Measurements from ENCODE around the gene TARS2. TPM values are rescaled to one million over a fixed set of nuclear protein-coding genes. Genes with fewer than 3 reads are reported as not detected.

The TARS2 gene
- total RNA-seq, 1 experiment from 2014 or later = 30.4 TPM

- peak; percentile 88 for DNase-seq (ENCODE audit: low read depth)
These were observed 21.0 kb downstream of the TARS2 start, which contains the start of gene ECM1 for GRCh38 chr1:150507912-150508864. Gene ECM1 (plus strand): TSS chr1:150508109. CDS start chr1:150508210, 101 bp downstream.

GRCh38 chr1:150508982-150509381 is 21.8 kb downstream of the TARS2 start:
- no peak for DNase-seq (ENCODE audit: low read depth)

DNA sequence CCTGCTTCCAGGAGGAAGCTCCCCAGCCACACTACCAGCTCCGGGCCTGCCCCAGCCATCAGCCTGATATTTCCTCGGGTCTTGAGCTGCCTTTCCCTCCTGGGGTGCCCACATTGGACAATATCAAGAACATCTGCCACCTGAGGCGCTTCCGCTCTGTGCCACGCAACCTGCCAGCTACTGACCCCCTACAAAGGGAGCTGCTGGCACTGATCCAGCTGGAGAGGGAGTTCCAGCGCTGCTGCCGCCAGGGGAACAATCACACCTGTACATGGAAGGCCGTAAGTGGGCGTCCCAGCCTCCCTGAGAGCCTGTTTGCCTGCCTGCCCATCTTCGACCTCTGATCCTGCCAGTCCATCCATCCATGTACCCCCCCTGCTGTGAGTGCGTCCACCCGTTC is 24.3 kb downstream of the TARS2 start:
- no peak for DNase-seq (ENCODE audit: low read depth)

DNA sequence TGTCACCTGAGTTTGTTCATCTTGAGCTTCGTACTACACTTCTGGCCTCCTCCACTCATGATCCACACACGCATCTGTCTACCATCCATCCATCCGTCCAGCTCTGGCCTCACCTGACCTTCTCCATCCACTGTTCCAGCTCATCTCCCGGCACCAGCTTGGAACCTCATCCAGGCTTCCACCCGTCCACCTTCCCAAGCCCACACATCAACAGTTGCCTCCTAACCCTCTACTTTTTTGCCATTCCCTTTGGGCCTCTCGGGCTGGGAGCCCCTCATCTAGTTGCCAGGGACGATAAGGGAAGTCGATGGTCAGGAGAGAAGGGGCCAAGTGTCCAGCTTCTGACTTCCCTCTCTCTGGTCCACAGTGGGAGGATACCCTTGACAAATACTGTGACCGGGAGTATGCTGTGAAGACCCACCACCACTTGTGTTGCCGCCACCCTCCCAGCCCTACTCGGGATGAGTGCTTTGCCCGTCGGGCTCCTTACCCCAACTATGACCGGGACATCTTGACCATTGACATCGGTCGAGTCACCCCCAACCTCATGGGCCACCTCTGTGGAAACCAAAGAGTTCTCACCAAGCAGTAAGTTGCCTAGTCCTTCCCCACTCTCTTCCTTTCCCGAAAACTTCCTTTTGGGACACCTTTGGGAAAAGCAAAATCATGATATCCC is 24.9 kb downstream of the TARS2 start:
- no peak for DNase-seq (ENCODE audit: low read depth)

DNA sequence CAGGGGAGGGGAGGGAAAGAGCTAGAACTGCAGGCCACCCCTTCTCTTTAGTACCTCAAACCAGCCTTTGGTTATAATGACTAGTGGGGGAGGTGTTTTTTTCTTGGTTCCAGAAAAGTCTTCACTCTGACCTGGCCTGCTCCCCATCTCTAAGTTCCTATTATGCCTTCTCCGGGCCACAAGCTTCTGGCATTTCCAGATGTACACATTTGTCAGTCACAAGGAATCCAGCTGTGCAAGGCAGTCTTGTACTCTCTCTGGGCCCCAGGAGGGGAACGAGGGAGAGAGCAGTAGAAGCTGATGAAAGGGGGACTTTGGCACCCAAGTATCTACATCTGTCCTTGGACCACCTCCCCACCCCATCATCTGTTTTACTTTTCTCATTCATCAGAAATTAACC is 25.6 kb downstream of the TARS2 start:
- no peak for DNase-seq (ENCODE audit: low read depth)

- no peak for DNase-seq (ENCODE audit: low read depth)
These were observed 26.2 kb downstream of the TARS2 start for GRCh38 chr1:150513351-150513791.

DNA sequence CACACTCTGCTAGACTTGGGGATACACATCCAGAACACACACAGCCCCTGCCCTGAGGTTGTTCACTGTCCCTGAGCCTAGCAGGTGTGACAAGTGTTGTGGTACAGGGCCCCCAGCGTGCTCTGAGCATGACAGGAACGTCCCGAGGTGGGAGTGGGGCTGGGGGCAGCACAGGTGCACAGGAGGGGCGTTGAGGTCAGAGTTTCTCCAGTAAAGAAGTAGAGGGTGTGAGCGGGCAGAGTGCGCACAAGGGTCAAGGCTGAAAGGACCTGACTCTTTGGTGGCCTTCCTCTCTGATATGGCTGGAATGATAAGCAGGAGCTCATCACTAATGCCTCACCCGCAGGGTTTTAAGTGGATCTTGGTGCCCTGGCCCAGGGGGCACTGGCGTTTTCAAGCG is 27.0 kb downstream of the TARS2 start:
- DNase-seq (ENCODE audit: low read depth) = no peak

- no peak for DNase-seq (ENCODE audit: low read depth)
These were observed 27.7 kb downstream of the TARS2 start for GRCh38 chr1:150514913-150515327.

DNA sequence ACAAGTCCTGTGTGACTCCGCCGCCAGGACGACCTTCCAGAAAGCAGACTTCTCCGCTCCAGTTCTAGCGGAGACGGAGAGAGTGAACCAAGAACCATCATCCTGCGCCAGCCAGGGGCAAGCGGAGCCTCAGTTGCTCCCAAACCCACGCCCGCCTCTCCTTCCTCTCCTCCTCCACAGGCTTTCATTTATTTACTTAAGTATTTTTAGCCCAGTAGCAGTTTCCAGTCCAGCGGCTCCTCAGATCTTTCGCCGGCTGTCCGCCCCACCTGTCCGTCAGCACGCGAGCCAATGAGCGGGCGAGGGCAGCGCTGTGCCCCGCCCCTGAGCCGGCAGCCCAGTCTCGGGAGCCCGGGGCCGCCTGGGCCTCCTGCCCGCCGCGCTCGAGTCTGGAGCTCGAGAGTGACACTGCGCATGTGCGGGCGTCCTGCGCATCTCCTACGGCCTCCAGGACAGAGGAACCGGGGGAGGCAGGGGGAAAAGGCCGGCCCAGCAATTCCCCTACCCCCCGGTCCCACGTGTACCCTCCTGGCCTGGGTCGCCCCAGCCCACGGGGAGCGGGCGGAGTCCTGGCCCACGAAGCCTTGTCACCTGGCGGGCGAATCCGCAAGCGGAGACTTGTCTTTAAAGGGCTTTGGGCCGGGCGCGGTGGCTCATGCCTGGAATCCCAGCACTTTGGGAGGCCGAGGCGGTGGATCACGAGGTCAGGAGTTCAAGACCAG is 28.3 kb downstream of the TARS2 start, which contains the start of gene FALEC:
Gene FALEC (plus strand): TSS at position 425 of the 722 bp plus-strand sequence.
- peak; percentile 97 for DNase-seq (ENCODE audit: low read depth)

GRCh38 chr1:150516050-150516591 is 28.9 kb downstream of the TARS2 start:
- DNase-seq (ENCODE audit: low read depth) = peak; percentile 30

DNA sequence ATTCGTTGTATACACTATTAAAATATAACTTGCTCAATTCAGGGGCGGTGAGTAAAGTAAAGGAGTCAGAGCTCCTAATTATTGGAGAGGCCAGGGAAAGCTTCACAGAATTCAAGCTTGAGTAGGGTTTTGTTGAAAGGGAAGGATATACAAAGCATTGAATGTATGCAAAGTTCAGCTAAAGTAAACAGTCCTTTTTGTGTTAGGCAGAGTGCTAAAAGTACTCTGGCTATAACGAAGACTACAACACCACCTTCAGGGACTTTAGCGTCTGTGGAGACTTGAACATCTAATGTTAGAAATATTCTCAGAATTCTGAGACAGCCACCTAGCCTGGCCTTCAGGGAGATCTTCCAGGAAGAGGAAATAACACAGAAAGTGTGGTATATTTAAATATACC is 29.4 kb downstream of the TARS2 start:
- no peak for DNase-seq (ENCODE audit: low read depth)

DNA sequence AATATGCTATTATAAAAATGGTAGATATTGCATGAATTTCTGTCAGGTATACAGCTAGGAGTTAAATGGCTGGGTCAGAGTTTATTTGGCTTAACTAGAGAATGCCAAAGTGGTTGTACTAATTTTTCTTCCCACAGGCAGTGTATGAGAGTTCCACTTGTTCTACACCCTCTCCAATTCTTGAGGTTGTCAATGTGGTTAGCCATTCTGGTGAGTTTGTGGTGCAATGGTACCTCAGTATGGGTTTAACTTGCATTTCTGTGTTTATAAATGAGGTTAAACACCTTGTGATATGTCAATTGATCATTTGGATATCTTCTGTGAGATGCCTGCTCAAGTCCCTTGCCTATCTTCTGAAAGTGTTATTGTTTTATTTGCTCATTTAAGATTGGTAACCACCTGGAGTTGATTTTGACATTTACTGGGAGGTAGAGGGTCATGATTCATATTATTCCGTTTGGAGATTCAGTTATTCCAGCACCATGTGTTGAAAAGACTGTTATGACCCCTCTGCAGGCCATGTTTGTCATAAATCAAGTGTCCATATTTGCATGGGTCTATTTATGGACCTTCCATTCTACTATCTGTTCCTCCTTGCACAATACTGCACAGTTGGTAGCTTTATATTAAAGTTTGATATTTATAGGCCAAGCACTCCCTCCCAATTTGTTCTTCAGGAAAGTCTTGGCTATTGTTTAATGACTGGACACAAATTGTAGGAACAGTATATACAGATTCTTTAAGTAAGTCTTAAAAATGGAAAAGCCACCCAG is 34.2 kb downstream of the TARS2 start:
- no peak for DNase-seq (ENCODE audit: low read depth)

GRCh38 chr1:150525348-150525747 is 38.1 kb downstream of the TARS2 start:
- DNase-seq (ENCODE audit: low read depth) = no peak

- peak; percentile 53 for DNase-seq (ENCODE audit: low read depth)
These were observed 41.0 kb downstream of the TARS2 start for GRCh38 chr1:150528196-150528595.

- peak; percentile 13 for DNase-seq (ENCODE audit: low read depth)
These were observed 41.8 kb downstream of the TARS2 start for GRCh38 chr1:150529017-150529416.

GRCh38 chr1:150530491-150531159 is 43.4 kb downstream of the TARS2 start:
- no peak for DNase-seq (ENCODE audit: low read depth)

- DNase-seq (ENCODE audit: low read depth) = no peak
These were observed 45.6 kb downstream of the TARS2 start for GRCh38 chr1:150532860-150533259.

DNA sequence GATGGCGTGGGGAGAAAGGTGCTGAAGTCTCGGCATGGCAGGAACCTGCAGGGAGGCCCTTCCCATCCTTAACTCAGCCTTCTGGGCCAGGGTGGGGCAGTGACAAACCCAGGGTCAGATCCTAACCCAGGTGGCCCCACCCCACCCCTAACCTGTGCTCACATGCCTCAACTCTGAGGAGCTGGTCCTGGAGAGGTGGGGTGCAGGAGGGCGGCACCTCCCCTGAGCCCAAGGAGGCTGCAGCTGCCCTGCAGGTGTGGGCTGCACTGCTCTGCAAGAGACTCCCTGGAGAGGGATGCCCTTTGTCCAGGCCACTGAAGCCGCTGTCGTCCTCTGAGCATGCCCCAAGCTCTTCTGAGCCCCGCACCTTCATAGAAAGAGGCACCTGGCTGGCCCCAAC is 46.8 kb downstream of the TARS2 start:
- DNase-seq (ENCODE audit: low read depth) = no peak

GRCh38 chr1:150535511-150536287 is 48.5 kb downstream of the TARS2 start:
- DNase-seq (ENCODE audit: low read depth) = peak; percentile 38
